ENCODE measurements around the gene HABP4.

HABP4 gene

DNA sequence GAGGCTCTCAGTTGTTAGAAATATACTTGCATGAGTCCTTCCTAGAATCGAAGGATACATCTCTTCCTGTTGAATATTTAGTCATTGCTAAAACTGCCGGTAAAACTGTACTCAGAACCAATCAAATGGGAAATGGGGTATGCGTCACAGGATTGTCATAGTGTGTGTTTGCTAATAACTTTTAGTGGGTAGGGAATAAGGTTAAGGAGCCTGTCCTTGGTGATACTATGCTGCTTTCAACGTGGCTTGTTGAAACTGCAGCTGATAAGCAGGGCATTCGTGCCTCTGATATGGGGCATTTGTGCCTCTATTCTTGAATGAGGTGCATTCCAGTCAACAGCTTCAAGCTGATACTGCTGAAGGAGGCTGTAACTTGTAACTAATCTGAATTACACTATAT lies 26.6 kb downstream of the HABP4 start:
- H3K27ac Mint-ChIP-seq: no peak overlapping the region
- ATAC-seq (ENCODE audit: low read depth) (no peak), DNase-seq (ENCODE audit: low spot score in 2 of 2) (no peak)
- no peaks in the 10 kb centered on the region for H3K27me3 Mint-ChIP-seq
- no peak overlapping the region for H3K4me3 Mint-ChIP-seq
- H3K36me3 Mint-ChIP-seq: peaks cover 6% of the 10 kb centered on the region
- H3K4me1 Mint-ChIP-seq: peaks cover 6% of the 10 kb centered on the region
- H3K9me3 Mint-ChIP-seq: no peaks in the 10 kb centered on the region

DNA sequence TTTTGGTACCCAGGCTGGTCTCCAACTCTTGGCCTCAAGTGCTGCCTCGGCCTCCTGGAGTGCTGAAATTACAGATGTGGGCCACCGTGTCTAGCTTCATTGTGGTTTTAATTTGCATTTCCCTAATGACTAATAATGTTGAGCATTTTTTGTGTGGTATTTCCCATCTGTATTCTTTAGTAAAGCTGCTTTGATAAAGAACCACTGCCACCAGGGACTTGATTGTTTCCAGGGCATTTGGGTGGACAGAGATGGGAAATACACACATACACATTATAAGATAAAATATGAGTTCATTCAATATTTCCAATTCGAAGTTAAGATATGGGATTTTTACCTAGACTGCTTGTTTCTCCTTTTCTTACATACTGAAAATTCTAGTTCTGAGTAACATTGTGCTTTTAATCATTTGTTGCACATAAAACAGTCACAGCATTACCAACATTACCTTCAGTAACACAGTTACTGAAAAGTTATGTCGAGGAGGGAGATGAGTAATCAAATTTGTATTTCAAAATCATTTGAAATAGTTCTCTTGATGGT lies 28.9 kb downstream of the HABP4 start:
- Mint-ChIP-seq H3K4me3 (no peak overlapping the region), H3K27me3 (no peaks in the 10 kb centered on the region), H3K36me3 (peaks cover 9% of the 10 kb centered on the region), H3K27ac (no peak overlapping the region), H3K9me3 (no peaks in the 10 kb centered on the region), H3K4me1 (peaks cover 6% of the 10 kb centered on the region)
- ATAC-seq (ENCODE audit: low read depth) (peak; percentile 67), DNase-seq (ENCODE audit: low spot score in 2 of 2) (no peak)

DNA sequence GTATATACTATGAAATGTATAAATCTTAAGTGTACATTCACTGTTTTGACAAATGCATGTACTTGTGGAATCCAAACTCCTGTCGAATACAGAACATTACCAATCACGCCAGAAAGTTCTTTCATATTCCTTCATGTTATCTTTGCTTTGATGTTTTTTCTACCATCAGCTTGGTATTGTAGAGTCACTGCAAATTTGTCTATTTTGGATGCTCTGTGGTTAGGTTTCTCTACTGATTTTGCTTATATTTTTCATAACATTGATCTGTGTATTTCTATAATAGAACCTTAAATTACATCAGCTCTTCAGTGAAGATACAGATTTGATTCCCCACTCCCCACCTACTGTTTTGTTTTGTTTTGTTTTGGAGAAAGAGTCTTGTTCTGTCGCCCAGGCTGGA lies 30.8 kb downstream of the HABP4 start:
- ATAC-seq (ENCODE audit: low read depth): no peak
- Mint-ChIP-seq H3K27me3 (no peaks in the 10 kb centered on the region), H3K36me3 (peaks cover 9% of the 10 kb centered on the region), H3K9me3 (no peaks in the 10 kb centered on the region), H3K4me1 (peaks cover 14% of the 10 kb centered on the region), H3K27ac (no peak overlapping the region), H3K4me3 (no peak overlapping the region)
- no peak for DNase-seq (ENCODE audit: low spot score in 2 of 2)

DNA sequence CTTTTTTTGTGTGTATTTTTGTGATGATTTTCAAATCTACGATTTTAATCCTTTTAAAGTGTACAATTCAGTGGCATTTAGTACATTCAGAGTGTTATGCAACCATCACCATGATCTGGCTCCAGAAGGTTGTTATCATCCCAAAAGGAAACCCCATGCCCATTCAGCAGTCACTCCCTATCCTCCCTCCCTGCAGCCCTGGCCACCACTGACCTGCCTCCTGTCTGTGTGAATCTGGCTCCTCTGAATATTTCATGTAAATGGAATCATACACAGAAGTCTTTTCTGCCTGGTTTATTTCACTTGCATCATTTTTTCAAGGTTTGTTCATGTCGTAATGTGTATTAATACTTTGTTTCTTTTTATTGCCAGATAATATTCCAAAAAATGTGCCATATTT lies 32.5 kb downstream of the HABP4 start:
- DNase-seq (ENCODE audit: low spot score in 2 of 2): no peak
- no peaks in the 10 kb centered on the region for H3K9me3 Mint-ChIP-seq
- H3K36me3 Mint-ChIP-seq: peaks cover 8% of the 10 kb centered on the region
- ATAC-seq (ENCODE audit: low read depth): no peak
- H3K27ac Mint-ChIP-seq: no peak overlapping the region
- H3K4me1 Mint-ChIP-seq: peaks cover 14% of the 10 kb centered on the region
- H3K4me3 Mint-ChIP-seq: no peak overlapping the region
- H3K27me3 Mint-ChIP-seq: no peaks in the 10 kb centered on the region

DNA sequence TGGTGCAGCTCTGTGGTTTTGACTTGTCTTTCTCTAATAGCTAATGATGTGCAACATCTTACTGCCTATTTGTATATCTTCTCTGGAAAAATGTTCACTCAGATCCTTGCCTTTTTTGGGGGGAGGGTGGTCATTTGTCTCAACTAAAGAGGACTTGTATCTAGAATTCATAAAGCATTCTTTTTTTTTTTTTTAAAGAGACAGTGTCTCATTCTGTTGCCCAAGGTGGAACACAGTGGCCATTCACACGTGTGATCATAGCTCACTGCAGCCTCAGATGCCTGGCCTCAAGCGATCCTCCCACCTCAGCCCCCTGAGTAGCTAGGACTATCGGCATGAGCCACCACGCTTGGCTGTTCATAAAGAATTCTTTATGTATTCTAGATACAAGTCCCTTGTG lies 33.2 kb downstream of the HABP4 start:
- DNase-seq (ENCODE audit: low spot score in 2 of 2): no peak
- no peaks in the 10 kb centered on the region for H3K27me3 Mint-ChIP-seq
- H3K9me3 Mint-ChIP-seq: no peaks in the 10 kb centered on the region
- no peak for ATAC-seq (ENCODE audit: low read depth)
- H3K27ac Mint-ChIP-seq: no peak overlapping the region
- peaks cover 12% of the 10 kb centered on the region for H3K36me3 Mint-ChIP-seq
- no peak overlapping the region for H3K4me3 Mint-ChIP-seq
- peaks cover 14% of the 10 kb centered on the region for H3K4me1 Mint-ChIP-seq

DNA sequence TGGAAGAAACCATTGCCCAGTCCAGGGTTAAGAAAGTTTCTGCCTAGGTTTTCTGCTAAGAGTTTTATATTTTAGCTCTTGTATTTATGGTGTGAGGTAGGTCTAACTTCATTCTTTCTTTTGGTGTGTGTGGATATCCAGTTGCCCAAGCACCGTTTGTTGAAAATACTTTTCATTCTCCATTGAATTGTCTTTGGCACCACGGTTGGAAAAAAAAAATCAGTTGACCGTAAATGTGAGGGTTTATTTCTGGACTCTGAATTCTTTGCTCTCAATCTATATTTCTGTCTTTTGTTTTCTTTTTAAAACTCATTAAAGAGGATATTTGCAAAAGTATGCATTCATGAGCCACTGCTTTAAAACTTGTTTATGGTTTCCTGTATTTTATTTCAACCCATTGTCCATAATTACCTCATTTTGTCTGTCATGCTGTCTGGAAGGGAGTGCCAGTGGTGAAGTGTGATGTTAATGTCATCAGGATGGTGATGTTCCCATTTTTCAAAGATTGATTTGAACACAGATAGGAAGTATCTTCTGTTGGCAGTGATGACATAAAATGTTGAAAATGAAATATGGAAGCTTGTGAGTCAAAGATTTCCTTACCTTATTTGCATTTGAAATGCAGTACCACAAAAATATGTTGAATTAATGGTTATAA lies 33.9 kb downstream of the HABP4 start:
- H3K4me3 Mint-ChIP-seq: no peak overlapping the region
- H3K36me3 Mint-ChIP-seq: peaks cover 14% of the 10 kb centered on the region
- no peak for DNase-seq (ENCODE audit: low spot score in 2 of 2)

DNA sequence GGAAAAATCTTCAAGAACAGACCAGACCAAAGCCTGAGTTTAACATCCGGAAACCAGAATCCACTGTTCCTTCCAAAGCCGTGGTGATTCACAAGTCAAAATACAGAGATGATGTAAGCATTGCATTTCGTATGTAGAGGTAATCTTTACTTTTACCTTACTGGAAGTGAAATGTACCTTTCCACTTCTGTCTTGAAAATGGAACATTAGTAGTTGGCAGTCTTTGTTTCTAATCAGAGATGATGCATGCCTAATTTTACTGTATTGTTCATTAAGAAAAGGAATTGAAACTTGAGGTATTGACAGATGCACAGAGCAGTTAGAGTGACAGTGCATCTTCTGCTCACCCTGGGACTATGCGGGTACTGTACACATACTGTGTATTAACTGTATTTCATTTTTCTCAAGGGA lies 34.6 kb downstream of the HABP4 start:
- DNase-seq (ENCODE audit: low spot score in 2 of 2) (peak in 1 of 2 donors; percentile 6), ATAC-seq (ENCODE audit: low read depth) (peak; percentile 97)
- Mint-ChIP-seq H3K4me1 (peaks cover 8% of the 10 kb centered on the region), H3K4me3 (no peak overlapping the region), H3K9me3 (no peaks in the 10 kb centered on the region), H3K36me3 (peaks cover 19% of the 10 kb centered on the region), H3K27me3 (no peaks in the 10 kb centered on the region), H3K27ac (no peak overlapping the region)

More for the DNA sequence above, 33.9 kb downstream of the HABP4 start:
- Mint-ChIP-seq H3K4me1 (peaks cover 11% of the 10 kb centered on the region), H3K27me3 (no peaks in the 10 kb centered on the region), H3K9me3 (no peaks in the 10 kb centered on the region), H3K27ac (no peak overlapping the region)
- ATAC-seq (ENCODE audit: low read depth): no peak

DNA sequence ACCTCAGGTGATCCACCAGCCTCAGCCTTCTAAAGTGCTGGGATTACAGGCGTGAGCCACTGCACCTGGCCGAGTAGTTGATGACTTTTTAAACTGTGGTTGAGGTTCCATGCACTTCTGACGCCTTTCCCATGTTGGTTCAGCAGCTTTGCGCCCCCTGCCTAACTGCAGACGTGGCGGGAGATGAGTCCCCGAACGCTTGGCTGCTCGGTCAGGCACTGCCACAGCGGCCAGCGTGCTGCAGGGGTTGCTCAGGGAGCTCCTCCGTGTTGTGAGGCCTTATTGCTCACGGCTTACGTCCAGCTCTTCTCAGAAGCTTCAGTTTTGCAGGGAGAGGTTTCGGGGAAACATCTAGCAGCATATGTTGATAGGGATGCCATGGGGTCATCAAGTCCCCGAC lies 35.3 kb downstream of the HABP4 start:
- H3K9me3 Mint-ChIP-seq: no peaks in the 10 kb centered on the region
- ATAC-seq (ENCODE audit: low read depth): no peak
- no peak overlapping the region for H3K27ac Mint-ChIP-seq
- peaks cover 19% of the 10 kb centered on the region for H3K36me3 Mint-ChIP-seq
- H3K4me3 Mint-ChIP-seq: no peak overlapping the region
- no peaks in the 10 kb centered on the region for H3K27me3 Mint-ChIP-seq
- no peak for DNase-seq (ENCODE audit: low spot score in 2 of 2)
- peaks cover 8% of the 10 kb centered on the region for H3K4me1 Mint-ChIP-seq

DNA sequence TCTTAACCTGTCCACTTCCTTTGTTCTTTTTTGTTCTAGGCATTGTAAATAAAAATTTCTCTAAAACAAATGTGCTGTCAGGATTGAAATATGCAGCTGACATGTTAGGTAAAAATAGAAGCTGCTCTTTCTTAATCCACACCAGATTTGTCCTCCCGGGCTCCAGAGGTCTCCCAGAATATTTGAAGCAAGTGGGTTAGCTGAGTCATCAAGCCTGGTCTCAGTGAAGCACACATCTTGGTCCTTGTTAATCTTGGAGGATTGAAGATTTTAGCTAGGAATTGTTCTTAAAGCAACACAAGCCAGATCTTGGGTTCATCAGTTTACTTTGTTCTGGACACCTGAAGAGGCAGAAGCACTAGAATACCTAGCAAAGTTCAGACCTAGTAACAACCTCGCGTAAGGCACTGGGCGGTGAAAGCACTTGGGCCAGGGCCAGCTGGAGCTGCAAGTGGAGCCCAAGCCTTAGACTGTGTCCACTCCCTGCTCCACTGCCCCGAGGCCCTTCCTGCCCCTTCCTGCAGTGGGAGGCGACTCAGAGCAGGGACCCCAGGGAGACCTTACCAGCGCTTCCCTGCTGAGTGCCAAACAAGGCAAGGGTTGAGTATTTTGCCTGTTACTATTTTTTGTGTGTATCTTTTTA lies 36.5 kb downstream of the HABP4 start:
- no peak overlapping the region for H3K4me3 Mint-ChIP-seq
- peaks cover 8% of the 10 kb centered on the region for H3K4me1 Mint-ChIP-seq
- peaks cover 19% of the 10 kb centered on the region for H3K36me3 Mint-ChIP-seq
- no peaks in the 10 kb centered on the region for H3K9me3 Mint-ChIP-seq
- no peak for ATAC-seq (ENCODE audit: low read depth)
- H3K27me3 Mint-ChIP-seq: no peaks in the 10 kb centered on the region
- DNase-seq (ENCODE audit: low spot score in 2 of 2): no peak
- H3K27ac Mint-ChIP-seq: no peak overlapping the region

DNA sequence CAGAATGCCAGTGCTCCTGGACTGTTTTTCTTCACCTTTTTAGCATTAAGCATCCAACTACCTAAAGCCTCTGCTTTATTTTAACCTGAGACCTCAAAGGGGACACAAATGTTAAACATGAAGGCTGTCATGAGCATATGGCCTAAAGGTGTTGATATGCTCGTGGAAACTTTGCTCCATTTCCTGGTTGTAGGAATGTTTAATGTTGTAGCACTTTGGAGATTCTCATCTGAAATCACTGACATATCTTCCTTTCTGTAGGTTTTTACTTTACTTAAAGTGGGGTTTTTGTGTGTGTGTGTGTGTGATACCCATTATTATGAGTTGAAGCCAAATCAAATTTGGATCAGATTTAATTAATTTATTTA lies 37.0 kb downstream of the HABP4 start:
- no peak overlapping the region for H3K27ac Mint-ChIP-seq
- H3K4me1 Mint-ChIP-seq: peaks cover 8% of the 10 kb centered on the region
- no peak overlapping the region for H3K4me3 Mint-ChIP-seq
- DNase-seq (ENCODE audit: low spot score in 2 of 2) (no peak), ATAC-seq (ENCODE audit: low read depth) (no peak)
- H3K36me3 Mint-ChIP-seq: peaks cover 21% of the 10 kb centered on the region
- H3K9me3 Mint-ChIP-seq: no peaks in the 10 kb centered on the region
- no peaks in the 10 kb centered on the region for H3K27me3 Mint-ChIP-seq

DNA sequence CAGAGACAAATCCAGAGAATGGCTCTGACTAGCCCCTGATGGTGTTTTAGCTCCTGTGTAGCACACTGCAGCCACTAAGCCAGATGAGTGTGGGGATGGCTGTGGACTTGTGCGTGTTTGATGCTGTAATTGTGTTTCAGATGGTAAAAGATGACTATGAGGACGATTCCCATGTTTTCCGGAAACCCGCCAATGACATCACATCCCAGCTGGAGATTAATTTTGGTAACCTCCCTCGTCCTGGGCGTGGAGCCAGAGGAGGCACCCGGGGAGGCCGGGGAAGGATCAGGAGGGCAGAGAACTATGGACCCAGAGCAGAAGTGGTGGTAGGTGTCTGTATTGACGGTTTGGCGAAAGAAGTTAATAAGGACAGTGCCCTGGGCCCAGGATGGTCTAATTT lies 38.0 kb downstream of the HABP4 start:
- Mint-ChIP-seq H3K36me3 (peaks cover 17% of the 10 kb centered on the region), H3K9me3 (no peaks in the 10 kb centered on the region), H3K4me3 (no peak overlapping the region), H3K27ac (no peak overlapping the region), H3K4me1 (peaks cover 8% of the 10 kb centered on the region), H3K27me3 (no peaks in the 10 kb centered on the region)
- ATAC-seq (ENCODE audit: low read depth) (no peak), DNase-seq (ENCODE audit: low spot score in 2 of 2) (no peak)

DNA sequence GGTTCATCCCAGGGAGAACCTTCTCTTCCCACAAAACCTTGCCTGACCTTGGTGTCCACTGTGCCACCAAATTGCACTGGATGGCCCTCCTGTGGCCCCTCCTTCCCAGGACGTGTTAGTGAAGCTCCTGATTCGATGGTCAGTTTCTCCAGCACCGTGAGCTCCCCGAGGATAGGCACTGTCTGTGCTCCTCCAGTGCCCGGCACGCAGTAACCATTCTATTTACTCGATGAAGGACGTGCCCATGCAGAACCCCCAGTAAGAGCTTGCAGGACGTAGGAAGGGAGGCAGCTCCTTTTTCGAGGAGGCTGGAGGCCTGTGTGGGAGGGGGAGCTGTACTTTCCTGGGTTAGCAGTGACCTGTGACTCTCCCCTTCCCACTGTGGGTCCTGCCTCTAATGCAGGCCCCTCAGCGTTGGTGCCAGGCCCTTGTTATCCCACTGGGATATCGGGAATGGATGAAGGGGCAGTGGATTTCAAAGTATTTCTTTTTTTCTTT lies 39.6 kb downstream of the HABP4 start:
- H3K27ac Mint-ChIP-seq: no peak overlapping the region
- H3K4me1 Mint-ChIP-seq: peaks cover 3% of the 10 kb centered on the region
- no peaks in the 10 kb centered on the region for H3K9me3 Mint-ChIP-seq
- no peaks in the 10 kb centered on the region for H3K27me3 Mint-ChIP-seq
- no peak for ATAC-seq (ENCODE audit: low read depth)
- peaks cover 16% of the 10 kb centered on the region for H3K36me3 Mint-ChIP-seq
- H3K4me3 Mint-ChIP-seq: no peak overlapping the region
- no peak for DNase-seq (ENCODE audit: low spot score in 2 of 2)

DNA sequence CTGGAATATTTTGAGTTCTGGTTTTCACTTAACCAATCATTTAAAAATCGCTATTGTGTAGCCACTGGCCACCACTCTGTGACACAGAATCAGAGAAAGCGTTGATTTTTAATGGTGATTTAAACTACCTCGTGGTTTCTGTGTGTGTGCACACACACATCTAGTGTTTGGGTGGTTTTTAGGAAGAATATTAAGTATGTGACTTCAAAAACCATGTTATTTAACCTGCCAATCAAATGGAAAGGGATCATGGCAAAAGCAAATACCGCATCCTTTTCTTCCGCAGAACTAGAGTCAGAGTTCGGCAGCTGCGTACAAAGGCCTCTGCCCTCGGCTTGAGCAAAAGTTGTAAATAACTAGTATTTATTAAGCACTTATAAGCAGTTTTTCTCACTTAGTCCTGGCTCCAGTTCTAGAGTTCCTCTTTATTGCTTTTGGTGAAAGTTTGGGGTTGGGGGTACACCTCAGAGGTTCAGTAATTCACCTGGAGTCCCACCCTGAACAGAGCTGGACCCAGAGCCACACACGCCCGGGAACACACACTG lies 40.6 kb downstream of the HABP4 start:
- no peak overlapping the region for H3K4me3 Mint-ChIP-seq
- no peak for DNase-seq (ENCODE audit: low spot score in 2 of 2)
- H3K27me3 Mint-ChIP-seq: no peaks in the 10 kb centered on the region
- no peaks in the 10 kb centered on the region for H3K9me3 Mint-ChIP-seq
- peaks cover 15% of the 10 kb centered on the region for H3K36me3 Mint-ChIP-seq
- no peak for ATAC-seq (ENCODE audit: low read depth)
- no peak overlapping the region for H3K27ac Mint-ChIP-seq
- H3K4me1 Mint-ChIP-seq: no peaks in the 10 kb centered on the region

DNA sequence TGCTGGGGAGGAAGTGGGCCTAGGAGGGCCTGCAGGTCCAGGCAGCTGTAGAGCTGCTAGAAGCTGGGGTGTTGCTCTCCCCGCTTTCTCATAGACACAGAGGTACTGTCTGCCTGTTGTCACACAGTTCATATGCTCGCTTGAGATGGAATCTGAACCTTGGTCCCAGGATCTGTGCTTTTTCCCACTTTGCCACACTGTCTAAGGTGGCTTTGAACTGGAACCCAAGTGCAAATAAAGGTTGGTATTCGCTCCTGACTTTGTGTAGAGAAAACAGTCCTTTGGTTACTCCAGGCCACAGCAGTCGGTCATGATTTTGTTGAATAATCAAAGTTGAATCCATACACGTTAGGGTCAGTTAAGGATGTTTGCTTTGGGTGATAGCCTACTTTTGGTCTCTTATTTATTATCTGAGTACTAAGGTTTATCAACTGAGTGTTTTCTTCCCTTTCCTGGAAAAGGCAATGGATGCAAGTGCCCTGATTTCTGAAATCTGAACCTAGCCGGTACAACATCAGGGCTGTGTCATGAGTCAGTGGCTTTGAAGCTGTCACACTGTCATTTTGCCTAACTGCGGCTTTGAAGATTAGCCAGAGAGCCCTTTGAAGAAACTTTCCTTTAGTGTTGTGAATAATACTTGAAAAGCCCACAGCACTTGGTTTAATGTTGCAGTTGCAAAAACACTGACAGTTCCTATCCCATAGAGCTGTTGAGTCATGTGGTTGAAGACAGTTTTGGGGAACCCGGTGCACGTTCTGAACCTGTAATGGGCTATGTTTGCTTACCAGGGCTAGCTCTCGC lies 41.3 kb downstream of the HABP4 start:
- Mint-ChIP-seq H3K4me1 (no peaks in the 10 kb centered on the region), H3K27ac (no peak overlapping the region), H3K27me3 (no peaks in the 10 kb centered on the region), H3K36me3 (peaks cover 13% of the 10 kb centered on the region), H3K9me3 (no peaks in the 10 kb centered on the region), H3K4me3 (no peak overlapping the region)
- no peak for DNase-seq (ENCODE audit: low spot score in 2 of 2)
- no peak for ATAC-seq (ENCODE audit: low read depth)

All from memory B cell (primary cell).